Activated T-helper 2 cell treated with anti-CD3 and anti-CD28 coated beads, Interferon-gamma antibody, Interleukin-2, Interleukin-4, amounts not matched to agents 10 μg/mL and 5 μg/mL and 100 μg/mL, durations not matched to agents 14 hours and 24 hours and 36 hours (primary cell): ENCODE results near the gene ALX4. TPM values are rescaled to one million over a fixed set of nuclear protein-coding genes. Genes with fewer than 3 reads are reported as not detected.

Experiments
- DNase-seq: peaks from one replicate; pipeline ENCODE4 v3.0.0; 2021; ENCODE audit warnings: low spot score
- H3K27ac Mint-ChIP-seq: one replicate; pipeline ENCODE4 v1.8.0; 2021; ENCODE audit warnings: mixed read lengths
- H3K27me3 Mint-ChIP-seq: one replicate; pipeline ENCODE4 v1.8.0; 2021; ENCODE audit warnings: low read depth, mixed read lengths
- H3K36me3 Mint-ChIP-seq: one replicate; pipeline ENCODE4 v1.8.0; 2021; ENCODE audit warnings: low read depth, mixed read lengths
- H3K4me1 Mint-ChIP-seq: one replicate; pipeline ENCODE4 v1.8.0; 2021; ENCODE audit warnings: low read depth, mixed read lengths
- H3K4me3 Mint-ChIP-seq: one replicate; pipeline ENCODE4 v1.8.0; 2021; ENCODE audit warnings: low read depth, mild to moderate bottlenecking, moderate library complexity, mixed read lengths
- H3K9me3 Mint-ChIP-seq: one replicate; pipeline ENCODE4 v1.8.0; 2021; ENCODE audit warnings: mixed read lengths
- intact Hi-C: fragments of 100-400 bp; cut with micrococcal nuclease; formaldehyde crosslinking; loops from one replicate; pipeline ENCODE4 v1.15.1; 2023
- total RNA-seq: library from RNA; stranded (reverse); gene quantifications from 2 replicates; pipeline ENCODE4 v1.2.3, GENCODE V29; 2022

Gene ALX4
- total RNA-seq, 1 donor from 2014 or later, result not detected

GRCh38 chr11:44275961-44276550 is 33.9 kb downstream of the ALX4 start:
- no peaks in the 10 kb centered on the region for H3K36me3 Mint-ChIP-seq
- intact Hi-C loops, result no loop called here
- no peaks in the 10 kb centered on the region for H3K4me1 Mint-ChIP-seq
- H3K9me3 Mint-ChIP-seq, result no peaks in the 10 kb centered on the region
- DNase-seq, result no peak
- no peak overlapping the region for H3K27ac Mint-ChIP-seq
- H3K27me3 Mint-ChIP-seq, result peaks cover 2% of the 10 kb centered on the region
- no peak overlapping the region for H3K4me3 Mint-ChIP-seq

GRCh38 chr11:44275241-44275640 is 34.7 kb downstream of the ALX4 start:
- Mint-ChIP-seq H3K4me1 (no peaks in the 10 kb centered on the region), H3K9me3 (no peaks in the 10 kb centered on the region), H3K4me3 (no peak overlapping the region), H3K27ac (no peak overlapping the region), H3K27me3 (peaks cover 2% of the 10 kb centered on the region), H3K36me3 (no peaks in the 10 kb centered on the region)
- intact Hi-C loops, result no loop called here
- no peak for DNase-seq

DNA sequence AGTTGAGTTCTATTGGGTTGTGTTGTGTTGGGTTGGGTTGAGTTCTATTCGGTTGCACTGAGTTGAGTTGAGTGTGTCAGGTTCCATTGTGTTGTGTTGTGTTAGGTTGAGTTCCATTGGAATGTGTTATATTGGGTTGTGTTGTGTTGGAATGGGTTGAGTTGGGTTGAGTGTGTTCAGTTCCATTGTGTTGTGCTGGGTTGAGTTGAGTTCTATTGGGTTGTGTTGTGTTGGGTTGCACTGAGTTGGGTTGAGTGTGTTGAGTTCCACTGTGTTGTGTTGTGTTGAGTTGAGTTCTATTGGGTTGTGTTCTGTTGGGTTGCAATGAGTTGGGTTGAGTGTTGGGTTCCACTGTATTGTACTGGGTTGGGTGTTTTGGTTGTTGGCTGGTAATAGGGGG is 35.5 kb downstream of the ALX4 start:
- H3K27ac Mint-ChIP-seq, result no peak overlapping the region
- no peak for DNase-seq
- H3K4me3 Mint-ChIP-seq, result no peak overlapping the region
- no peaks in the 10 kb centered on the region for H3K27me3 Mint-ChIP-seq
- no peaks in the 10 kb centered on the region for H3K36me3 Mint-ChIP-seq
- H3K9me3 Mint-ChIP-seq, result no peaks in the 10 kb centered on the region
- no peaks in the 10 kb centered on the region for H3K4me1 Mint-ChIP-seq
- intact Hi-C loops, result no loop called here

- no peak for DNase-seq
- H3K27ac Mint-ChIP-seq, result no peak overlapping the region
These were observed 38.7 kb downstream of the ALX4 start for GRCh38 chr11:44271286-44271685.

GRCh38 chr11:44270403-44271273 is 39.3 kb downstream of the ALX4 start:
- Mint-ChIP-seq H3K4me1 (no peaks in the 10 kb centered on the region), H3K27ac (no peak overlapping the region), H3K4me3 (no peak overlapping the region), H3K36me3 (no peaks in the 10 kb centered on the region), H3K9me3 (no peaks in the 10 kb centered on the region), H3K27me3 (no peaks in the 10 kb centered on the region)
- no peak for DNase-seq
- intact Hi-C loops, result no loop called here

More at GRCh38 chr11:44271286-44271685, 38.7 kb downstream of the ALX4 start:
- intact Hi-C loops, result no loop called here
- Mint-ChIP-seq H3K27me3 (no peaks in the 10 kb centered on the region), H3K4me3 (no peak overlapping the region), H3K9me3 (no peaks in the 10 kb centered on the region), H3K36me3 (no peaks in the 10 kb centered on the region), H3K4me1 (no peaks in the 10 kb centered on the region)

DNA sequence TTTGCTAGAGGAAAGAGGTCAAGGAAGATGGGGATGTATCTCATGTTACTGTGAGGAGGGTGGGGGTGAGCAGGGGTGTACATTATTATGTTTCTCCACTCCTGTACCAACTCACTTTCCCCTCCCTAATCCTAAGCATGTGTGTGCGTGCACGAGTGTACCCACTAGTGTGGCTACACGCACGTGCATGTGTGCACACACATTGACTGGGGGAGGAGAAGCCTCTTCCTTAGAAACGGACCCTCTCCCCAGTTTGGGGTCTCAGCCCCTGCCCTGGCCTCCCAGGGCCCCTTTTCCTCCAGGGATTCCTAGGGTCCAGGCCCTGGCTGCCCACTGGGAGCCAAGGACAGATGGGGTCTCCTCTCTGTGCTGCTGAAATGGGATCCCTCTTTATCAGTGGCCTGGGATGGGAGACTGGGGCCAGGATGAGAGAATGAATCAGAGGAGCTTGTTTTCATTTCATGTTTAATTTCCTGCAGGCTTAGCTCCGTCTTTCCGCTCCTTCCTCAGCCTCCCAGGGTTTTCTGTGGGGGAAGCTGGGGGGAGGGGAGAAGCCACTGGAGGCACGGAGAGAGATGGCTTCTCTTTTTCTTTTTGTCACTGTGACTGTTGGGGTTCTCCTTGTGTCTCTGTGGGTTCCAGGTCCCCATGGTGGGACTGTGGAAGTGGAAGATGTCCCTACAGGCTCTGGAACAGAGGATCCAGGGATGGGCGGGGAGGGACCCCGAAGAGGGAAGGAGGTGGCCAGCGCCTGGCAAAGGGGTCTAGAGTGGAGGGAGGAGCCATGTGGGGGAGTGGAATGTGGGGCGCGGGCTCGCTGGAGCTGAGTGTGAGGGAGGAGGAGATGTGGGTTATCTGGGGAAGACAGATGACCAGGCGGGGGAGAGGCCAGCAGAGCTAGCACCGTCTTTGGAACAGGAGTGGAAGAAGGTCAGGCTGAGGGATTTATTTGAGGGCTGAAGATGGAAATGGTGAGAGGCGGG is 40.3 kb downstream of the ALX4 start:
- Mint-ChIP-seq H3K27ac (no peak overlapping the region), H3K4me3 (no peak overlapping the region), H3K4me1 (no peaks in the 10 kb centered on the region), H3K27me3 (no peaks in the 10 kb centered on the region), H3K36me3 (no peaks in the 10 kb centered on the region), H3K9me3 (no peaks in the 10 kb centered on the region)
- DNase-seq, result no peak
- intact Hi-C loops, result no loop called here

DNA sequence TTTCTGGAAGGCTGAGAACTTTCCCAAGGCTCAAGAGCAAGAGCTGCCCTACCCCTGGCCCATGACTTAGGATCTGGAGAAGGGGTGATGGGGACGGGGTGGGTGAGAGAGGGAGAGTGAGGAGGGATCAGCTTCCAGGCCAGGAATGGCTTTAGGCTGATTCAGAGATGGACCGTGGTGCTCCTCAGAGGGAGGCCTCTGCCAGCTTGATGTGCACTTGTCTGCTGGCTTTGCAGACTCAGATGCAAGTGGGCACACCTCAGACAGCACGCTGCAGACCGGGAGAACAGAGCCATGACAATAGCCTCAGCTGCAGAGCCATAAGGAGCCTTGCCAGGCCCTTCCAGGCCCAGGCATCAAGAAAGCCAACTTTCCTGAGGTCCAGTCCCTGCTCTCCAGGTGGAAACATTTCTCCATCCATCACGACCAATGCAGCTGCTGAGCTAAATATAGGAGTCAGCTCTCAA is 41.3 kb downstream of the ALX4 start:
- H3K36me3 Mint-ChIP-seq, result no peaks in the 10 kb centered on the region
- H3K9me3 Mint-ChIP-seq, result no peaks in the 10 kb centered on the region
- no peak for DNase-seq
- H3K27ac Mint-ChIP-seq, result no peak overlapping the region
- H3K4me3 Mint-ChIP-seq, result no peak overlapping the region
- no peaks in the 10 kb centered on the region for H3K4me1 Mint-ChIP-seq
- no peaks in the 10 kb centered on the region for H3K27me3 Mint-ChIP-seq
- intact Hi-C loops, result no loop called here

DNA sequence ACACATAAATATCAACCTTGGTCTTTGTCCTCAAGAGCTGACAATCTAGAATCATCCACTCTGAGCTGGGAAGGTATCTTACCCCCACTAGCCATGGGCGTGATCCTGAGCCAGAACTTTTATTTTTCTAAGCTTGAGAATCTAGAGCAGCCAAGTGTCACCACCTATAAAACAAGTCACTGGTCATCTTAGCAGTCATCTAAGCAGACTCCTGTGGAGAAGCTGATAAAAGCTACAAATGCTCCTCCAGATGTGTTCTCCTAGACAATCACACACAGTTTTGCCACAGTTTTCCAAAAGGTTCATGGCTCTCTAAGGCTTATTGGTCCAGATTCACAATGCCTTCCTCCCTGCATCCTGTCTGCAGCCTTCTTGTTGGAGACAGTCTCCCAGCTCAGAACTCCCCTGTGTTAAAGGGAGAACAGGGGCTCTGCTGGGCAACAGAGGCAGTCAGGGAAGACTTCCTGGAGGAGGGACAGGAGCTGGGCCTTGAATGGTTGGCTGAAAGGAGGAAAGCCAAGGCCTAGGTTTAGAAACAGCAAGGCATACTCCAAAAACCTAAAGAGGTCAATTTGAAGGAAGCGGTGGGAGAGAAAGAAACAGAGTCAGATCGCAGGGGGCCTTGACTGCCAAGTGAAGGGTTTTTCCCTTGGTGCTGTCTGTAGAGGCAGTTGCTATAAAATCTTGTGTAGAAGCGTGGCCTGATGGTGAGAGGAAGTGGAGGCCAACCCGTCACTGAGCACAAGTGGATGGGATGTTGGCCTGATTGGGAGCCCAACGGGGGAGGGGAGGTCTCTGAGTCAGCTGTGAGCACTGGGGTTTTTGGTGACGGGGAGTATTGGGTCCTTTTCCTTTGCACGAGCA is 42.0 kb downstream of the ALX4 start:
- intact Hi-C loops, result no loop called here
- DNase-seq, result no peak
- Mint-ChIP-seq H3K36me3 (no peaks in the 10 kb centered on the region), H3K4me1 (no peaks in the 10 kb centered on the region), H3K9me3 (no peaks in the 10 kb centered on the region), H3K27ac (no peak overlapping the region), H3K4me3 (no peak overlapping the region), H3K27me3 (no peaks in the 10 kb centered on the region)

DNA sequence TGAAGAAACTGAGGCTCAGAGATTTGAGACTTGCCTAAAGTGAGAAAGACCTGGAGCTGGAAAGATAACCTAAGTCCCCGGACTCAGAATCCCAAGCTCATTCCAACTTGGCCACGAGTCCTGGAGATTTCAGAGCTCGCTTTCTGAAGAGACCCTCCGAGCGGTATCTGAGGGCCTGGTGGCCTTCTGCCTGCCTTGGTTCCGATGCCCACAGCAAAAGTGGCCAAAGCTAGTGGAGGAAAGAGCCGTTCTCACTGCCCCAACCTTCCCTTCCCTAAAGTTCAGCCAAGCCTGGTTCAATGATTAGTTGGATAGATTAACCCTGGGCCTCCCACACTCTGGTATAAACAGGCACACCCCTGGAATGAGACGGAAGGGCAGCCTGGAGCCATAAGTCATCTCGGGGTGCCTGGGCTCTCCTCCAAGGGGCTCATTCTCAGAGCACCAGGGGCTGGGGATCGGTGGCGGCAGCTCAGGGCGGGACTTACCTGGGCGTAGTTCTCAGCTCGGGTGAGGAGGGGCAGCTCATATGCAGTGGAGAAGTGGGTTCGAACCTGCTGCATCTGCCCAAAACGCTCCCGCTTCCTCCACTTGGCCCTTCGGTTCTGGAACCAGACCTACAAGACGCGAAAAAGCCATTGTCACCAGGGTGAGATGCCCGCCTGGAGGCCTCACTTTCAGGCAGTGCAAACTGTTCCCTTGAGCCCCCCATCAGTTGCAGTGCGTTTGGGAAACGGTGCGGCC is 42.8 kb downstream of the ALX4 start:
- Mint-ChIP-seq H3K36me3 (no peaks in the 10 kb centered on the region), H3K27ac (no peak overlapping the region), H3K27me3 (no peaks in the 10 kb centered on the region), H3K4me1 (no peaks in the 10 kb centered on the region), H3K9me3 (no peaks in the 10 kb centered on the region), H3K4me3 (no peak overlapping the region)
- intact Hi-C loops, result no loop called here
- DNase-seq, result no peak

DNA sequence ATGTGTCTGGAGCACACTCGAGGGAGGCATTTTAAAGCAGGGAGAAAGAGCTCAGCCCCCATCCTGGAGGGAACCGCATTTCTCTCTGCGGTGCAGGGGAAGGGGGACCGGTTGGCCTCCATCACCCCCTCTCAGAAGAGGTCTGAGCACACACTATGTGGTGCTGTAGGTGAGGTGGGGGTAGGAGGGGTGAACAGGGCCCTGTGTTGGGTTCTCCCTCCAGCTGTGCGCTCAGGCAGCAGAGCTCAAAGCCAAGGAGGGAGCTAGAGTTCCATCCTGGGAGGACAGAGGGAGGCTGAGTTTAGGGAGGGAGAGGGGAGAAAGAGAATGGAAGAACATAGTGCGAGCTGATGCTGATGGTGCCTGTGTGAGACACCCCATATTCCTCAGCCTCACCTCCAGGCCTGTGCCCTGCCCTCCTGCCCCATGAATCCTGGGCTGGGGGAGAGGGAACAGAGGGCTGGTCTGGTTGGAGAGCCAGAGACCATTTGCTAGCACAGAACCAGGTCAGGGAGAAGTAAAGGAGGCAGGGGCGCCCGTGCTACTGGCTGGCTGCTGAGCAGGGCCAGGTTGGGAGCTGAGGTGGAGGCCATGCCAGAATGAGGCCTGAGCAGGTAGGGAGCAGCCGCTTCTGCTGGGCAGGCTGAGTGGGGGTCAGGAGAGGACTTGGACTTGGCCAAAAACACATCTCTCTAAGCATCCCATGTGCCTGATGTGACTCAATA is 43.7 kb downstream of the ALX4 start:
- Mint-ChIP-seq H3K4me3 (no peak overlapping the region), H3K27ac (no peak overlapping the region), H3K4me1 (no peaks in the 10 kb centered on the region), H3K9me3 (no peaks in the 10 kb centered on the region), H3K36me3 (no peaks in the 10 kb centered on the region), H3K27me3 (no peaks in the 10 kb centered on the region)
- DNase-seq, result no peak
- intact Hi-C loops, result no loop called here

GRCh38 chr11:44264761-44265160 is 45.2 kb downstream of the ALX4 start:
- Mint-ChIP-seq H3K4me3 (no peak overlapping the region), H3K27me3 (no peaks in the 10 kb centered on the region), H3K9me3 (no peaks in the 10 kb centered on the region), H3K36me3 (no peaks in the 10 kb centered on the region), H3K4me1 (no peaks in the 10 kb centered on the region), H3K27ac (no peak overlapping the region)
- DNase-seq, result no peak
- intact Hi-C loops, result no loop called here
